A673 (cell line): ENCODE results near the gene BICC1. TPM values are rescaled to one million over a fixed set of nuclear protein-coding genes. Genes with fewer than 3 reads are reported as not detected.

Experiments used
- BruUV-seq: library from RNA; stranded (reverse); fragments of 400-500 nt; replicated peaks from 2 replicates; lab custom pipeline; 2021; lab: Mats Ljungman, UMichigan
- CTCF ChIA-PET: fragments of 300-600 bp; sonication (Branson Sonifier 250); formaldehyde crosslinking; loops from one replicate; lab custom pipeline; 2022; ENCODE audit warnings: antibody characterized with exemption; lab: Charles Lee
- POLR2A ChIA-PET: fragments of 300-600 bp; sonication (Branson Sonifier 250); formaldehyde crosslinking; loops from one replicate; lab custom pipeline; 2022; ENCODE audit warnings: antibody characterized with exemption; ENCODE audit not compliant: low non-redundant PET; lab: Charles Lee
- DNase-seq: peaks from one replicate; pipeline ENCODE4 v3.0.0-alpha.2; 2015; ENCODE audit warnings: low spot score
- H3K27ac ChIP-seq: fragments of 200-600 bp; sonication (generic); 2 replicates; pipeline ENCODE4 v1.5.1; 2016; ENCODE audit warnings: mixed run types, low read depth, mild to moderate bottlenecking, mixed read lengths, antibody characterized with exemption, low read length; ENCODE audit not compliant: poor library complexity, severe bottlenecking
- H3K27me3 ChIP-seq: fragments of 200-600 bp; sonication (generic); replicated peaks from 2 replicates; pipeline ENCODE4 v1.6.1; 2017; ENCODE audit warnings: mixed run types, low read depth, mild to moderate bottlenecking, mixed read lengths, antibody characterized with exemption, low read length; ENCODE audit not compliant: insufficient read depth, poor library complexity
- H3K36me3 ChIP-seq: fragments of 200-600 bp; sonication (generic); 2 replicates; pipeline ENCODE4 v1.6.1; 2016; ENCODE audit warnings: mixed run types, mild to moderate bottlenecking, mixed read lengths, antibody characterized with exemption, low read length; ENCODE audit not compliant: insufficient read depth, poor library complexity, severe bottlenecking
- H3K4me1 ChIP-seq: fragments of 200-600 bp; sonication (generic); 2 replicates; pipeline ENCODE4 v1.6.1; 2017; ENCODE audit warnings: mixed run types, mild to moderate bottlenecking, mixed read lengths, antibody characterized with exemption, low read length; ENCODE audit not compliant: insufficient read depth, poor library complexity, severe bottlenecking
- H3K4me3 ChIP-seq: fragments of 200-600 bp; sonication (generic); 2 replicates; pipeline ENCODE4 v1.5.1; 2016; ENCODE audit warnings: low read depth, mixed run types, mild to moderate bottlenecking, mixed read lengths, low read length; ENCODE audit not compliant: poor library complexity, severe bottlenecking
- H3K9me3 ChIP-seq: fragments of 200-600 bp; sonication (generic); 2 replicates; pipeline ENCODE4 v1.6.1; 2016; ENCODE audit warnings: mixed run types, low read depth, mild to moderate bottlenecking, mixed read lengths, antibody characterized with exemption, low read length; ENCODE audit not compliant: poor library complexity, severe bottlenecking
- EZH2 ChIP-seq: fragments of 200-600 bp; sonication (generic); IDR thresholded peaks from 2 replicates; pipeline ENCODE4 v1.6.1; 2017; ENCODE audit warnings: borderline replicate concordance, low read depth, mild to moderate bottlenecking, mixed read lengths, antibody characterized with exemption, low read length; ENCODE audit not compliant: poor library complexity, severe bottlenecking
- intact Hi-C: fragments of 100-400 bp; cut with micrococcal nuclease; formaldehyde crosslinking; loops from one replicate; pipeline ENCODE4 v1.10.0; 2022; ENCODE audit not compliant: unreplicated experiment
- total RNA-seq: library from RNA; stranded (reverse); gene quantifications from 2 replicates; pipeline ENCODE4 v1.2.3, GENCODE V29; 2021
- TF ChIP-seq, protein P1 (sequence below): fragments of 300-800, 200-600 bp; sonication (generic); conservative IDR thresholded peaks from 2 replicates; pipeline ENCODE4 v1.5.1; 2017; ENCODE audit warnings: low read depth, mild to moderate bottlenecking, antibody characterized with exemption, low read length, moderate library complexity, mixed read lengths

BICC1 gene
- total RNA-seq, 1 experiment from 2014 or later: 1.6 TPM

DNA sequence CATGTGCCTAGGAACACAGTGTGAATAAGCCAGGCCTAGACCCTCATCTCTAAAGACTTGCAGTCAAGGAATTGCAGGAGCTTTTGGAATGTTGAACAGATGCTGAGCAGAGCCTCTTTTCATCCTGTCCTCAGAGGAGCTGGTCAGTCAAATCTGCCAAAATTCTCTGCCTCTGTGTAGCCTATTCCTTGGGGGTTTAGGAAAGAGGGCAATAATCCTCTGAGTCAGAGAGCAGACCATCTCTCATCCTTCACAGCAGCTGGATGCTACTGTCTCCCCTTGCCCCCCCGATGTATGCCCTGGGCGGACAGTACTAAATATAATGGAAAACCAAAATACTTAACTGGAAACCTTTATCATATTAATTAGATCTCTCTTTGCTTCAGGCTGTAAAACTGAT lies 52.6 kb downstream of the BICC1 start:
- Histone ChIP-seq H3K27me3 (no peaks in the 10 kb centered on the region), H3K4me1 (no peaks in the 10 kb centered on the region), H3K36me3 (no peaks in the 10 kb centered on the region), H3K4me3 (no peak overlapping the region), H3K9me3 (no peaks in the 10 kb centered on the region), H3K27ac (no peak overlapping the region)
- no TSS peak for BruUV-seq
- intact Hi-C loops: no loop called here
- no peak for DNase-seq
- ChIA-PET CTCF (no interaction called here), POLR2A (no interaction called here)
- TF ChIP-seq, protein P1, sequence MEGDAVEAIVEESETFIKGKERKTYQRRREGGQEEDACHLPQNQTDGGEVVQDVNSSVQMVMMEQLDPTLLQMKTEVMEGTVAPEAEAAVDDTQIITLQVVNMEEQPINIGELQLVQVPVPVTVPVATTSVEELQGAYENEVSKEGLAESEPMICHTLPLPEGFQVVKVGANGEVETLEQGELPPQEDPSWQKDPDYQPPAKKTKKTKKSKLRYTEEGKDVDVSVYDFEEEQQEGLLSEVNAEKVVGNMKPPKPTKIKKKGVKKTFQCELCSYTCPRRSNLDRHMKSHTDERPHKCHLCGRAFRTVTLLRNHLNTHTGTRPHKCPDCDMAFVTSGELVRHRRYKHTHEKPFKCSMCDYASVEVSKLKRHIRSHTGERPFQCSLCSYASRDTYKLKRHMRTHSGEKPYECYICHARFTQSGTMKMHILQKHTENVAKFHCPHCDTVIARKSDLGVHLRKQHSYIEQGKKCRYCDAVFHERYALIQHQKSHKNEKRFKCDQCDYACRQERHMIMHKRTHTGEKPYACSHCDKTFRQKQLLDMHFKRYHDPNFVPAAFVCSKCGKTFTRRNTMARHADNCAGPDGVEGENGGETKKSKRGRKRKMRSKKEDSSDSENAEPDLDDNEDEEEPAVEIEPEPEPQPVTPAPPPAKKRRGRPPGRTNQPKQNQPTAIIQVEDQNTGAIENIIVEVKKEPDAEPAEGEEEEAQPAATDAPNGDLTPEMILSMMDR: no peak
- no peak for TF ChIP-seq EZH2

DNA sequence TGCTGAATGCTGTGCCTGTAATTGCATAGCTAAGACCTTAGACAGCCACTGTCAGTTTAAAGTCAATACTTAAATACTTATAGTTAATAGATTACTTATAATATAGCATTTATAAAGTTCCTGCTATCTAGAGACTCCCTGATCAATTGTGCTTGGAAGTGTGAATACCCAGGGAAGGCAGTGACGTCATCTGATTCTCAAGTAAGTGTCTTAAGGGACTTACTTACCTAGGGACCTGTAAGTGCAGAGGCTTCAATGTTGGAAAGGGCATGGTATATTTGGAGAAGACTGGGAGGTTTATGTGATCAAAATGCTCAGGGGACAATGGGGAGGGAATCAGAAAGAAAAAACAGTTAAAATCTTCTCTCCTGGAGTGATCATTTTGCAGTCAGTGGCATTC lies 55.0 kb downstream of the BICC1 start:
- ChIA-PET POLR2A (no interaction called here), CTCF (no interaction called here)
- no TSS peak for BruUV-seq
- Histone ChIP-seq H3K4me1 (no peaks in the 10 kb centered on the region), H3K9me3 (no peaks in the 10 kb centered on the region), H3K36me3 (no peaks in the 10 kb centered on the region), H3K27ac (no peak overlapping the region), H3K4me3 (no peak overlapping the region), H3K27me3 (no peaks in the 10 kb centered on the region)
- intact Hi-C loops: no loop called here
- TF ChIP-seq EZH2: no peak
- DNase-seq: no peak

GRCh38 chr10:58568428-58568935 lies 55.8 kb downstream of the BICC1 start:
- no TSS peak for BruUV-seq
- TF ChIP-seq, protein P1: no peak
- TF ChIP-seq EZH2: no peak
- no peak overlapping the region for H3K4me3 ChIP-seq
- H3K4me1 ChIP-seq: no peaks in the 10 kb centered on the region
- intact Hi-C loops: no loop called here
- POLR2A ChIA-PET: no interaction called here
- no peak overlapping the region for H3K27ac ChIP-seq
- CTCF ChIA-PET: no interaction called here
- H3K36me3 ChIP-seq: no peaks in the 10 kb centered on the region
- H3K27me3 ChIP-seq: no peaks in the 10 kb centered on the region
- no peaks in the 10 kb centered on the region for H3K9me3 ChIP-seq
- no peak for DNase-seq

GRCh38 chr10:58570307-58570723 lies 57.6 kb downstream of the BICC1 start:
- CTCF ChIA-PET: no interaction called here
- no peak for TF ChIP-seq EZH2
- TF ChIP-seq, protein P1: no peak
- BruUV-seq: no TSS peak
- intact Hi-C loops: no loop called here
- H3K9me3 ChIP-seq: no peaks in the 10 kb centered on the region
- H3K36me3 ChIP-seq: no peaks in the 10 kb centered on the region
- H3K4me3 ChIP-seq: no peak overlapping the region
- H3K4me1 ChIP-seq: no peaks in the 10 kb centered on the region
- POLR2A ChIA-PET: no interaction called here
- no peak for DNase-seq
- H3K27ac ChIP-seq: no peak overlapping the region
- no peaks in the 10 kb centered on the region for H3K27me3 ChIP-seq
